NCI-H1417 treated with DMSO at 0.1 percent for 48 hours (cell line): Measurements from ENCODE around the gene MARCKSL1.

Experiments used
- DNase-seq: peaks from one replicate; lab custom pipeline; 2025; lab: John Stamatoyannopoulos, UW

MARCKSL1 gene

DNA sequence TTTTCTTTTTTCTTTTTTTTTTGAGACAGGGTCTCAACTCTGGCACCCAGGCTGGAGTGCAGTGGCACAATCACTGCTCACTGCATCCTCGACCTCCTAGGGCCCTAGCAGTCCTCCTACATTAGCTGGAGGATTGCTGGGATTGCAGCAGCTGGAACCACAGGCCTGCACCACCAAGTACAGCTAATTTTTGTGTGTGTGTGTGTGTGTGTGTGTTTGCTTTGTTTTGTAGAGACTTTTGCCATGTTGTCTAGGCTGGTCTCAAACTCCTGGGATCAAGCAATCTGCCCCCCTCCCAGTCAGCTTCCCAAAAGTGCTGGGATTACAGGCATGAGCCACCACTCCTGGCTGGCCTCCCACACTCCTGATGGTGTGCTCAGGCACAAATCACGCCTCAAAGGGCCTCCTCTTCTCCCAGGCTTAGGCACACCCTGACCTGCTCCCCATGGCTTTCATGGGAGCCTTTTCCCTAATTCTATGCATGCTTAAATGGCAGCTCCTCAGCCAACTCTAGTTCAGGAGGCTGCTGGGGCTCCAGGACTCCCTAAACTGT is 16.9 kb upstream of the MARCKSL1 start:
- DNase-seq, result no peak

DNA sequence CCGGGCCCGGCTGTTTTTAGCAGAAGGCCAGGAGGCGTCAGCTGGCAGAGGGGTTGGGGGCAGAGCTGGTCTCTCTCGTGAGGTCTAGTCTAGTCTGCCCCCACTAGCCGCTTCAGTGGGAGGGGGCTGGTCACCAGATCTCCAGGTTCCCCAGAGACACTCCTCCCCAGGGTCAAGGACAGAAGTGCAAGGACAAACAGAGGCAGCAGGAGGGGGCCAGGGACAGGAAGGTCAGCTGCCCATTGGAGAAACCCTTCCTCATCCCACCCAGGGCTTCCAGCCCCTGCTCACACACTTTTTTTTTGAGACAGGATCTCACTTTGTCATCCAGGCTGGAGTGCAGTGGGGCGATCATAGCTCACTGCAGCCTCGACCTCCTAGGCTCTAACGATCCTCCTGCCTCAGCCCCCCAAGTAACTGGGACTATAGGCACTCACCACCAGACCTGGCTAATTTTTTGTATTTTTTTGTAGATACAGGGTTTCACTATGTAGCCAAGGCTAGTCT is 16.3 kb upstream of the MARCKSL1 start:
- DNase-seq, result no peak

DNA sequence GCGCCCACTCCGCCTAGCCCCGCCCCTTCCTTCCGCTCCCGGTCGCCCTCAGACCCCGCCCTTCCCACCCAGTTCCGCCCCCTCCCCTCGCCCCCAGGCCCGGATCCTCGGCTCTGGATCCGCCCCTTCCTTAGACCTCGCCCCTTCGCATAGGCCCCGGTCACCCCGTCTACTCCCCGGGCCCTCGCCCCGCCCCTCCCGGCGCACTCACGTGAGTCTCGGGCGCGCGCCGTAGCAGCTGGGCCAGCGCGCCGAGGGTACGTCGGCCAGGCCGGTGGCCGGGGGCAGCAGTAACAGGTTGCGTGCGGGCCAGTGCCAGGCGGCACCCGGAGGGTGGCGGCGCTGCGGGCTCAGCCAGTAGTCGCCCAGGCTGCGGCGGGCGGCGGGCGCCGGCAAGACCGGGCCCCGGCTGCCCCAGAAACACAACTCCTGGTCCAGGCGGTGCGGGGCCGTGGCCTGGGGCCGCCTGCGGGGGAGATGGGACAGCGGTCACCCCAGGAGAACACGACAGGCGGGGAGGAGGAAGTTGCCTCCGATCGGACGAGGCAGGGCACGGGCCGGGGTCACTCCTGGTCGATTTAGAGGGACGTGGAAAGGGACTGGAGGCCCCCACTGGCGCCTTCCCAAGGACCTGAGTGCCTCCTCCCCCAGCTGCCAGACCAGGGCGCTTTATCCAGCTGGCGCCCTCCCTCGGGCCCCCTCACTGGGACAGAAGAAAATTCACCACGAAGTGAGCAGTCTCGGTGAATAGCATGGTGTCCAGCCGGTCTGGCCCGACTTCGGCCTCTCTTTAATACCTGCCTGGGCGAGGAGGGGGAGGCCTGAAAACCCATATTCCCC is 15.6 kb upstream of the MARCKSL1 start:
- peak; percentile 85 for DNase-seq

DNA sequence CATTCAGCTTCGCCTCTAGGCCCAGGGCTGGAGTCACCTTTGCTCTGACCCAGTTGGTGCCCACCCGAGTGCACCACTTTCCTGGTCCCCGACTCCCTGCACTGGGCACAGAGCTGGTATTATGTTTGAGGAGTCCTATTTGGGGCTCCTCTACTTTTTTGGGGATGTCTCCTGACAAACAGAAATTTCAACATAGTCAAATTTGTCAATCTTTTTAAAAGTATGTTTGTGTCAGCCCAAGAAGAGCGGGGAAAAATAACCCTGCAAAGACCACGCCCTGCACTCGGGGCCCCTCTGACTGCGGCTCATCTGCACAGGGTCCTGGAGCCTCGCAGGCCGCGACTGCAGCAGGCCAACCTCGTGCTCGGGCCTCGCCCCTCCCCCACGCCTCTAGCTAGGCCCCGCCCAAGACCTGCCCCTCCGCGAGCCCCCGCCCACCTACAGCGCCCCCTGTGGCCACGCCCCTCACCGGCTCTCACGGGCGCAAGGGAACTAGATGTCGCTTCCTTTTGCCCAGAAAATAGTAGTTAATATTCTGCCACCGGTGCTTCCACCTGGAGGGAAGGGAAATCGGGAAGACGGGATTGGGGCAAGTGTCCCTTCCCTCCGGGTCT is 14.9 kb upstream of the MARCKSL1 start:
- DNase-seq, result peak; percentile 69

DNA sequence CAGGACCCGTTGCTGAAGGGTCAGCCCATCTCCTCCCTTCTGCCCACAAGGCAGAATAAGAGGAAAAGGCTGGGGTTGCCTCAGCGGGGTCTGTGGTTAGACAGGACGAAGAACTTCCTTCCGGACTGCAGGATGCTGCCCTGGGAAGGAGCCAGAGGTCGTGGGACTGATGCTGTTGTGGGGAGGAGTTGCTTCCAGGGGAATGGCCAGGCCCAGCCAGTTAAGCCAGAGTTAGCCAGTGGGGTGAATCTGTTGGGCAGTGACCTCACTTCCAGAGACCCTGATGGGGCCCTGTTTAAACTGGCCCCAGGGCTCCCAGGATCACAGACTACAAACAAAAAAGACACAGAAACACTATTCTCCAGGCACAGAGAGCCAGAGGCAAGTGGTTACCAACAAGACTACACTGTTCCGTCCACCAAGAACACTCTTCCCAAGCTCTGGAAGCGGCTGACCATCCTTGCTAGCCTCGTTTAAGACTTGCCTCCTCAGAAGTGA is 13.2 kb upstream of the MARCKSL1 start:
- DNase-seq, result no peak

DNA sequence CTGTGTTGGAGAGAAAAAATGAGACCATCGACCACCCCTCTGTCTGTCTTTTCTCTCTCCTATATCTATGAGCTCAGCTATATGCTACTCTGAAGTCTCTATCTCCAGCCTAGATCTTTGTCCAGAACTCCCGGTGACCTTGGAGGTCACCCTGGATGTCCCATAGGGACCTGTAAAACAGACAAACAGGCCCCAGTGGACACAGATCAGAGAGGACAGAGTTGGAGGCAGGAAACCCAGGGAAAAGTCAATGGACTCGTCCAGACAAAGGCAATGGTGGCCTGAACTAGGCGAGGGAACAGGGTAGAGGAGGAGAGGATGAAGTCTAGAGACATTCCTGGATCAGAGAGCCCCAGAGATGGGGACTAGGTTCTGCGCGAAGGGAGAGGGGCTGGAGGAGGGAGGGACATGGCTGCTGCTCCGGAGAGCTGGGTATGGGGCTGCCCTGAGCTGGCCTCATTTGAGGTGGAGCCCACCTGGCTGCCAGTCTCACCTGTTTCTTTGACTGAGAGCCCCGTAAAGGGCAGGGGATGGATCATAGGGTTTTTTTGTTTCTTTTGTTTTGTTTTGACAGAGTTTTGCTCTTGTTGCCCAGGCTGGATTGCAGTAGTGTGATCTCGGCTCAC is 10.6 kb upstream of the MARCKSL1 start:
- DNase-seq, result no peak

DNA sequence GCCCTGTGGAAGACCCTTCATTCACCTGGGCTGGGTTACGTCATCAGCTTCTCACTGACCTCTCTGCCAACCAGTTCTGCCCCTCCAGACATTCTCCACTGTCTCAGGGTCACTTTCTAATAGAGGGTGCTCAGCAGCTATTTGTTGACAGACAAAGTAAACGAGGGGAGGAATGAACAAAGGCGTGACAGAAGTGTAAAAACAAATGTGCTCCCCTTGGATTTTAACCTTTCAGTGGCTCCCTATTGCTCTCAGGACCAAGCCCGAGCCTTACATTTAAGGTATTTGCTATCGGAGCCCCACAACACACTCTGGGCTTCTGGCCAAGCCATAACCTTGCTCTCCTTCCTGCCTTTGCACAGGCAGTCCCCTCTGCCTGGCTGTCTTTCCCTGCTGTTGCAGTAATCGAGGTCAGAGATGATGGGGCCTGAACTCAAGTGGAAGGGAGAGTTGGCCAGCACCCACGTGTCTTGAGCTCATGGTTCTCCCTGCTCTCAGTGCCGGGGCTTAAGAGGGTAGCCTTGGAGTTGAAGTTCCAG is 9.3 kb upstream of the MARCKSL1 start:
- DNase-seq, result no peak

DNA sequence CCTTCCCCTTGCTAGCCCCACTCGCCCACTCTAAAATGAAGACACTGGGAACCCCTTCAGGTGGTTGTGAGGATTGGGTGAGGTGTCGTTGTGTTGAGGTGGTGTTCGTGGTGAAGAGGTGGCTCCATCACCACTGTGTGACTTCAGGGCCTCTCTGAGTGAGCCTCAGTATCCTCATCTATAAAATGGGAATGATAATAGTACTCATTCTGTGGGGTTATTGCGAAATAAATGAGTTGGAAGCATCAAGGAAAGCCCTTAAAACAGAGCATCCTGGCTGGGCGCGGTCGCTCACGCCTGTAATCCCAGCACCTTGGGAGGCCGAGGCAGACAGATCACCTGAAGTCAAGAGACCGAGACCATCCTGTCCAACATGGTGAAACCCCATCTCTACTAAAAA is 6.7 kb upstream of the MARCKSL1 start:
- no peak for DNase-seq

DNA sequence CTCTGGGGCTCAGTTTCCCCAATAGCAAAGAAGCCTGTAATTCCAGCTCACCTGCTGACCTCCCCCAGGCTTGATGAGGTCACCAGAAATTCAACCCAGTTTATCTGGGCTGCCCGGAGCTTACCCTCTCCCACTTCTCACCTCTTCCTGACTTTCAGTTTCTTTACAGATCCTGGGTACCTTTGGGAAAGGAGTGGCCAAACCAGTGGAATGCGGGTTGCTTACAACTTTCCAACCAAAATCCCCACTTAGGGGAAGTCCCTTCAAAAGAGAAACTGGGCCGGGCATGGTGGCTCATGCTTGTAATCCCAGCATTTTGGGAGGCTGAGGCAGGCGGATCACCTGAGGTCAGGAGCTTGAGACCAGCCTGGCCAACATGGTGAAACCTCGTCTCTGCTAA is 5.9 kb upstream of the MARCKSL1 start:
- DNase-seq, result no peak

DNA sequence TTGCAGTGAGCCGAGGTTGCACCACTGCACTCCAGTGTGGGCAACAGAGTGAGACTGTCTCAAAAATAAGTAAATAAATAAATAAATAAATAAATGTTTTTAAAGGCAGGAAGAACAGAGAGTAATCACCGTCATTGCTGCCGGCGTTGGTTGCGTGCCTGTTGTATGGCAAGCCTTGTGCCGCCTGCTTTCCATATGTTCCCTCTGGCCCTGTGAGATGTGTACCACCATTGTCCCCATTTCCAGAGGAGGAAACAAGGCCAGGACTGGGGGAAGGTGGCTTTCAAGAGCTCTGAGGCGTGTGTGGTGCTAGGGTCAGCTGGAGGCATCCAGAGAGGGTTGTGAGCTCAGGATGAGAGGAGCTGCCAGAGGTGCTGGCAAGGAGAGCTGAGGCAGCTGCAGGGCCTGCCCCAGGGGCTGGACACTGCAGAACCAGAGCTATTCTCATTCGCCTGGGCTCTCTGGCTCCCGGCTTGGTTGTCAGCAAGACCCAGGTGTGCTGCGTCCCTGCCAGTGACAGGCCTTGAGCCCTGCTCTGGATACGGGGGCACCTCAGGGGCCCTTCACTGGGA is 5.2 kb upstream of the MARCKSL1 start:
- DNase-seq, result no peak

DNA sequence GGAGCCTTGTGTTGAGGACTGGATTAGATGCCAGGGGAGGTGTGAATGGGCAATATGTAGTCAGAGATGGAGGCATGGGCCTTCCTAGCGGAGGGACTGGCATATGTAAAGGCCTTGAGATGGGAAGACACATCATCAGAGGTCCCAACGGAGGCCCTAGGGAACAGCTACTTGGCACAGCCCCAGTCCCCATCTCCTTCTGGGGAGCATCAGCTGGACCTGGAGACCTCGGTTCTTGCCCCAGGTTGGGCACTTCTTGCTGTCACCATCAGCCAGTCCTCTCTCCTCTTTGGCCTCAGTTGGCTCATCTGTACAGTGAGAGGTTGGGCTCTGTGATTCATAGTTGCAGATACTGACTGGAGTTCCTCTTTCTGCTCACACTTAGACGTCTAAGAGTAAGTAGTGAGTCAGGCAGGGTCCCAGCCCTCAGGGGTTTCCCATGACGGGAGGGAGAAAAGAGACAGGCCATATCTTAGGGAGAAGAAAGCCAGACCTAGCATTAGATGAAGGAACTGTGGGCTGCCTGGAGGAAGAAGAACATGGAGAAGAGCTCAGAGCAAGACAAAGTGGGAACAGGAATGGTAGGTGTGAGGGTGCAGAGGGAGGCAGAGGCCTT is 3.4 kb upstream of the MARCKSL1 start:
- no peak for DNase-seq

DNA sequence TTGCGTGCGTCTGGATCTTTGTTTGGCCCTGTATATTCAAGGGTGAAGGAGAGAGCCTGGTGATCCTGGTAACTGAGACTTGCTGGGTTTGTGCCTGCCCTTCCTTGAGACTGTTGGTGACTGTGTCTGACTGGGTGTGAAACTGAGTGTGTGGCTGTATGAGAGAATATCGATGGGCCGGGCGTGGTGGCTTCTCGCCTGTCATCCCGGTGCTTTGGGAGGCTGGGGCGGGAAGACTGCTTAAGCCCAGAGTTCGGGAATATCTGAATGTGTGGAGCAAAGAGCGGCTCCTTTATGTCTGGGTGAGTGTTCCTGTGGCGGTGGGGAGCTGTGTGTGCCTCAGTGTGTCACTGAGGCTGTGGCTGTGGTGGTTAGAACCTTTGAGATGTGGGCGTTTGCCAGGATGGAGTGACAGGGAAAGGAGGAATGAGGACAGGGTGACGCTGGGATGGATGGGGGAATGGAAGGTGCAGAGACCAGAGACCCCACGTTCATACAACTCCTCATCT is 2.7 kb upstream of the MARCKSL1 start:
- DNase-seq, result no peak

DNA sequence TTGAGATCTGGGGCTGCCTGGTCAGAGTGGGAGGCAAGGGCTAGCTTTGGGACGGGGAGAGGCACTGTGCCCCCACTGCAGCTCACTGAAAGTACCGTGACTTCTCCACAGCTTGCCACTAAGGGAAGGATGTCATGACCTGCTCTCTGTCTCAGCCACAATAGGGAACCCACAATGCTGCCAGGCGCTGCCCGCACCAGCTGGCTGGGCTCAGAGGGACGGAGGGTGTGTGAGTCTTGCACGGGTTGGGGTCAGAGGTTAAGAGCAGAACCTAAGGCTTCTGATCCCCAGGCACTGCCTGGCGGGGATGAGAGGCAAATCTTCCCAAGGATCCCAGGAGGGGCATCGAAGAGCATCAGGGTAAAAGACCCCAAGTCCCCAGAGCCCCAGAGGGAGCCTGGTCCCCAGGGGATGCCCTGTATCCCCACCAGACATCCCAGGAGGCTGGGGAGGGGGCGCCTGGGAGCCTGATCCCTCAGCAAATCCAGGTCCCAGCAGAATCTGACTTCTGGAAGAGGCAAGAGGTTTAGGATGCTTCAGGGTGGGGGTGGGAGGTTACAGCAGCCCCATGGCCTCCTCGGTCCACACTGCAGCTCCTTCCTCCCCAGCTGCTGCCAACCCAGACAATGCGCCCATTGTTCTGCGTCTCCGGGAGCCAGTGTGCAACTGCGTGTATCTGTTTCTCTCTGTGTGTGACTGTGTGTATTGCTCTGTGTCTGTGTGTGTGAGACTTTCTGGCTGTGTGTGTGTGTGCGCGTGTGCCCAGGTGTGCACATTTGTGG is 2.0 kb upstream of the MARCKSL1 start:
- DNase-seq, result no peak

DNA sequence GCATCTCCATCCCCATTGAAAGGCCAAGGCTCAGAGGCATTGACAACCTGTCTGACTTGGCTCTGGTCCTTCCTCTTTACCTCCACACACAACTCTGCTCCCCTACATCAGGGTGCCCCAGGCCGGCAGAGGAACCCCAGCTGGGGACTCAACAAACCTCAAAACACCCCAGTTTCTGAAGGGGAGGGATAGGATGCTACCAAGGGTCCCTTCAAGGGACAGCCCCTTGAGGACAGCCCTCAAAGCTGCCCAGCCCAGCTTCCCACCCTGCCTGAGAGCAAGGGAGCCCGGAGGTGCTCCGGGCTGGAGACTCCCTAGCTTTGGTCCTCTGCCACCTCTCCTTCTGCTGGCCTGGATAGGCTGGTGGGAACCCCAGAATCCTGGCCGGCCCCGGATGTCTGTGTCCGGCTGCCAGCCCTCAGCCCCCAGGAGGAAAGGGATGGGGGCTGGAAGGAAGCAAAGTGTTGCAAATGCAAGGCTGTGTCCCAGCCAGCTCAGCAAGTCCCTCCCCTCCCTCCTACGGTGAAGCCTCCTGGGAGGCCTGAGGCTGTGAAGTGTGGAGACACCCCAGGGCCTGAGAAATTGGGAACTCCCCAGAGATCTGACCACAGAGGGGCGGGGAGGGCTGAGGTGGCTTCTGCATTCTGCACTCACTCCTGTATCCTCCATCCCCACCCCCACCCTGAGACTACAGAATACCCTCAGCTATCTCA is 1.1 kb upstream of the MARCKSL1 start:
- DNase-seq, result no peak

DNA sequence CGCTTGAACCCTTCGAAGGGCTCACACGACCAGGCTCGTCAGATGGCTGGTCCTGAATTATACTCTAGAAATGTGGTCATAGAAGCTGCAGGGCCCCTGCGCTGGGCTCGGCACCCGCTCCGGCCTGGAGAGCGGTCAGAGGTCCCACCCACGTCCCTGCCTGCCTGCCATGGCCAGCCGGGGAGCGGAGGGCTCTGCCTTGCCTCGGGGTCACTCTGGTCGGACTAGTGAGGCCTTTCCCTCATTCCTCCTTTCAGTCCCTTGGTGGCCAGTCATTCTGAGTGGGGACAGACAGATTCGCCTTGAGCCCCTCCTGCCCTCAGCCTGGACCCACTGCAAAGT is 529 bp upstream of the MARCKSL1 start:
- no peak for DNase-seq

DNA sequence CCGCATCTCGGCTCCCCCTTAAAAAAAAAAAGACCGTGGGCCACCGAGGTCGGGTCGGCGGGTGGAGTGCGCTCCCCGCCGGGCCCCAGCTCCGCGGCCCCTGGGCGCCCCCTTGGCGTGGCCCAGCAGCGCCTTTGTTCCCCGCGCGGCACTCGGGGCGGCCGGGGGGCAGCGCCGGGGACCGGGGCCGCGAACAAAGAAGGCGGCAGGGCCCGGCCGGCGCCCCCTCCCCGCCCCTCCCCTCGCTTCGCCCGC is 571 bp downstream of the MARCKSL1 start:
- DNase-seq, result no peak

DNA sequence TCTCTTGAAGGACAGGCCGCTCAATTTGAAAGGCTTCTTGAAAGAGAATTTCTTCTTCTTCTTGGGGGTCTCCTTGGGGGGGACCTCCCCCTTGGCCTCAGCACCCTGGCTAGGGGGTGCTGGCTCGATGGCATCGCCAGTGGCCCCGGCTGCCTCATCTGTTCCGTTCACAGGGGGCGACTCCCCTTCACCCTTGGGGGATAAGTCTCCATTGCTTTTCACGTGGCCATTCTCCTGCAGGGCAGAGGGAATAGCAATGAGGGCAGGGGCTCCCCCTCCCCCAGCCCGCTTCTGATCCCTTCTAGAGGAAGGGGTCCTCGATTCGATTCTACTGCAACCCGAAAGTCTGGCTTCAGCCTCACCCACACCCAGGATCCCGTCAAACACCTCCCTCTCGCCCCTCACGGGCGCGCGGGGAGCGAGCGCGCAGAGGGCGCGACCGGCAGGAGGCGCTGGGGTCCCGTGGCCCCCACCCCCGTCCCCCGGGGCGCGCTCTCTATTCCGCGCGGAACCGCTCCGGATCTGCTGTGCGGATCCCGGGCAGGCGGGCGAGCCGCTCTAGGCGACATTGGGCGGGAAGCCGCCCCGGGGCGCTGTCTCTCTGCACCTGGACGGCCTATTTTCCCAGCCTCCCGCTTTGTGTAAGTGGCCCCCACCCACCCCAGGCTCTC is 1.0 kb downstream of the MARCKSL1 start:
- no peak for DNase-seq

DNA sequence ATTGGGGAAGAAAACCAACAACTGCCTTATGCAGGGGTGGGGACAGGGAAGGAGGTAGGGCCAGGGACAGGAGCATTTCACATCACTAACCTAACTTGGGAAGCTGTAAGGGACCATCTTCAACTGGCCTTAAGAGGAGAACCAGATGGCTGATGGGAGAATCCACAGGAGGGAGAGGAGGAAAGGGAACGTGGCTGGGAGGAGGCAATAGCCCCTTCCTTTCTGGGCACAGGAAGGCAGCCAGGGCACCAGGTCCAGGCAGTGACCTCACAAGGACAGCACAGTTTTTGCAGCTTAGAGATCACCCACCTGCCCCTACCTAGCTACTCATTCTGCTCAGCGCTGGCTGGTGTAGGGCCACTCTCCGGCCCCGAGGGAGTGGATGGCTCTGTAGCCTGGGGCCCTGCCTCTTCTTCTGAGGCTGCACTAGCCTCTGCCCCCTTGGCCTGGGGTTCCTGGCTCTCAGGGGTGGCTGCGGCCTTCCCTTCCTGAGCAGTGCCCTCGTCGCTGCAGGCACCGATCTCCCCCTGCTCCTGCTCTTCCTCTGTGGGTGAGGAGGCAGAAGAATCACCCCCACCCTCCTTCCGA is 1.7 kb downstream of the MARCKSL1 start:
- DNase-seq, result no peak

DNA sequence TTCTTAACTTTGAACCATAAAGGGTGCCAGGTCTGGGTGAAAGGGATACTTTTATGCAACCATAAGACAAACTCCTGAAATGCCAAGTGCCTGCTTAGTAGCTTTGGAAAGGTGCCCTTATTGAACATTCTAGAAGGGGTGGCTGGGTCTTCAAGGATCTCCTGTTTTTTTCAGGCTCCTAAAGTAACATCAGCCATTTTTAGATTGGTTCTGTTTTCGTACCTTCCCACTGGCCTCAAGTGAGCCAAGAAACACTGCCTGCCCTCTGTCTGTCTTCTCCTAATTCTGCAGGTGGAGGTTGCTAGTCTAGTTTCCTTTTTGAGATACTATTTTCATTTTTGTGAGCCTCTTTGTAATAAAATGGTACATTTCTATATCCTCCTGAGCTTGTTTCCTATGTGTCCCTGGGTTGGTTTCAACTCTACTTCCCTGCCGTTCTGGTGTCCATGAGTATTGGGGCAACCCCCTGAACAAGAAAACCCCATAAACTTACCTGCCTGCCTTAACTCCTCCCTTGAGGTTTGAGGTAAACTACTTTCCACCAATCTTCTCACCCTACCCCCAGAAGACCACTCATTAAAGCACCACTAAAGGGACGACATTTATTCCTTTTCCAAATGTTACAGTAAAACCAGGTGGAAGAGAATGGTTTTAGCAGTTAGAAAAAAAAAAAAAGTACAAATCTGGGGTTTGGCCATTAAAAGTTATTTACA is 2.6 kb downstream of the MARCKSL1 start:
- DNase-seq, result no peak
